Parathyroid adenoma (tissue), 2 donors: ENCODE results near the gene TGFBI.

Experiments
- H2AFZ ChIP-seq: fragments of 300-600 bp; sonication (generic); one replicate; pipeline ENCODE4 v1.7.0; 2017; ENCODE audit warnings: antibody characterized with exemption, mild to moderate bottlenecking
- H3K27ac ChIP-seq: fragments of 300-600 bp; sonication (generic); one replicate; pipeline ENCODE4 v1.7.0; 2017
- H3K27me3 ChIP-seq: fragments of 300-600 bp; sonication (generic); one replicate; pipeline ENCODE4 v1.7.0; 2017; ENCODE audit warnings: low read length; ENCODE audit not compliant: control insufficient read depth, insufficient read depth
- H3K36me3 ChIP-seq: fragments of 300-600 bp; sonication (generic); one replicate; pipeline ENCODE4 v1.7.0; 2017; ENCODE audit warnings: low read length; ENCODE audit not compliant: control insufficient read depth, insufficient read depth
- H3K4me1 ChIP-seq: fragments of 300-600 bp; sonication (generic); one replicate; pipeline ENCODE4 v1.7.0; 2017; ENCODE audit warnings: control low read depth
- H3K4me2 ChIP-seq: fragments of 300-600 bp; sonication (generic); one replicate; pipeline ENCODE4 v1.7.0; 2017; ENCODE audit warnings: low read length
- H3K4me3 ChIP-seq: fragments of 300-600 bp; sonication (generic); one replicate; pipeline ENCODE4 v1.7.0; 2017; ENCODE audit warnings: low read depth, low read length
- H3K79me2 ChIP-seq: fragments of 300-600 bp; sonication (generic); one replicate; pipeline ENCODE4 v1.7.0; 2017; ENCODE audit warnings: control low read depth
- H3K9ac ChIP-seq: fragments of 300-600 bp; sonication (generic); one replicate; pipeline ENCODE4 v1.7.0; 2017; ENCODE audit warnings: mild to moderate bottlenecking
- H3K9me3 ChIP-seq: fragments of 300-600 bp; sonication (generic); one replicate; pipeline ENCODE4 v1.7.0; 2017; ENCODE audit warnings: low read length; ENCODE audit not compliant: control insufficient read depth
- CTCF ChIP-seq: fragments of 300-600 bp; sonication (generic); IDR thresholded peaks from one replicate; pipeline ENCODE4 v1.7.0; 2017; ENCODE audit warnings: antibody characterized with exemption, mild to moderate bottlenecking
- donor health status: primary hyperparathyroidism.

TGFBI gene

GRCh38 chr5:136034492-136034891 lies 5.7 kb downstream of the TGFBI start:
- no peaks in the 10 kb centered on the region for H3K79me2 ChIP-seq
- no peak overlapping the region for H3K4me3 ChIP-seq
- H3K36me3 ChIP-seq = no peaks in the 10 kb centered on the region
- no peaks in the 10 kb centered on the region for H3K9me3 ChIP-seq
- H3K4me2 ChIP-seq = no peak overlapping the region
- H3K4me1 ChIP-seq = no peaks in the 10 kb centered on the region
- no peaks in the 10 kb centered on the region for H3K27me3 ChIP-seq
- no peak overlapping the region for H2AFZ ChIP-seq
- TF ChIP-seq CTCF = no peak
- no peak overlapping the region for H3K9ac ChIP-seq
- H3K27ac ChIP-seq = no peak overlapping the region

- H3K4me2 ChIP-seq = no peak overlapping the region
- H3K36me3 ChIP-seq = no peaks in the 10 kb centered on the region
- no peaks in the 10 kb centered on the region for H3K4me1 ChIP-seq
- no peaks in the 10 kb centered on the region for H3K27me3 ChIP-seq
- no peak overlapping the region for H3K4me3 ChIP-seq
- H3K79me2 ChIP-seq = no peaks in the 10 kb centered on the region
- H2AFZ ChIP-seq = no peak overlapping the region
- TF ChIP-seq CTCF = no peak
- no peaks in the 10 kb centered on the region for H3K9me3 ChIP-seq
- no peak overlapping the region for H3K9ac ChIP-seq
- no peak overlapping the region for H3K27ac ChIP-seq
Measured at GRCh38 chr5:136034984-136035383, 6.2 kb downstream of the TGFBI start.

- no peaks in the 10 kb centered on the region for H3K79me2 ChIP-seq
- H3K27me3 ChIP-seq = no peaks in the 10 kb centered on the region
- no peak overlapping the region for H3K4me2 ChIP-seq
- no peaks in the 10 kb centered on the region for H3K4me1 ChIP-seq
- no peaks in the 10 kb centered on the region for H3K36me3 ChIP-seq
- no peak overlapping the region for H2AFZ ChIP-seq
- no peak overlapping the region for H3K9ac ChIP-seq
- no peaks in the 10 kb centered on the region for H3K9me3 ChIP-seq
- no peak for TF ChIP-seq CTCF
- no peak overlapping the region for H3K27ac ChIP-seq
- H3K4me3 ChIP-seq = no peak overlapping the region
Measured at GRCh38 chr5:136035837-136036236, 7.0 kb downstream of the TGFBI start.

GRCh38 chr5:136036293-136036911 lies 7.6 kb downstream of the TGFBI start:
- Histone ChIP-seq H3K4me1 (no peaks in the 10 kb centered on the region), H3K27me3 (no peaks in the 10 kb centered on the region), H3K36me3 (no peaks in the 10 kb centered on the region), H3K4me3 (no peak overlapping the region), H3K9ac (no peak overlapping the region), H3K9me3 (no peaks in the 10 kb centered on the region), H3K4me2 (no peak overlapping the region), H2AFZ (no peak overlapping the region), H3K79me2 (no peaks in the 10 kb centered on the region), H3K27ac (no peak overlapping the region)
- TF ChIP-seq CTCF = no peak

GRCh38 chr5:136037001-136037705 lies 8.4 kb downstream of the TGFBI start:
- no peak for TF ChIP-seq CTCF
- Histone ChIP-seq H3K4me3 (no peak overlapping the region), H2AFZ (no peak overlapping the region), H3K4me1 (no peaks in the 10 kb centered on the region), H3K36me3 (no peaks in the 10 kb centered on the region), H3K4me2 (no peak overlapping the region), H3K27me3 (no peaks in the 10 kb centered on the region), H3K27ac (no peak overlapping the region), H3K9ac (no peak overlapping the region), H3K79me2 (no peaks in the 10 kb centered on the region), H3K9me3 (no peaks in the 10 kb centered on the region)
